Measurements from ENCODE around the gene MPL. TPM values are rescaled to one million over a fixed set of nuclear protein-coding genes. Genes with fewer than 3 reads are reported as not detected.
A peak's percentile ranks its signal among the peaks of the same experiment; 100 is the strongest.

MPL gene
- total RNA-seq, 1 donor from 2014 or later = not detected

GRCh38 chr1:43373066-43373940, 35.7 kb downstream of the MPL start:
- no peaks in the 10 kb centered on the region for H3K27me3 ChIP-seq
- peak overlapping the region; percentile 41 to 54 for H3K27ac ChIP-seq
- no peak for DNase-seq (ENCODE audit: low spot score in 2 of 2)
- H3K4me1 ChIP-seq = peaks cover 5 to 10% of the 10 kb centered on the region in 2 donors
- no peaks in the 10 kb centered on the region for H3K9me3 ChIP-seq
- H3K4me3 ChIP-seq = no peak overlapping the region
- peaks cover 0 to 4% of the 10 kb centered on the region in 2 donors for H3K36me3 ChIP-seq
- TF ChIP-seq CTCF (IDR thresholded peaks at IDR 0.05) = no peak
- intact Hi-C loops (cut with DNase I) = no loop called here

DNA sequence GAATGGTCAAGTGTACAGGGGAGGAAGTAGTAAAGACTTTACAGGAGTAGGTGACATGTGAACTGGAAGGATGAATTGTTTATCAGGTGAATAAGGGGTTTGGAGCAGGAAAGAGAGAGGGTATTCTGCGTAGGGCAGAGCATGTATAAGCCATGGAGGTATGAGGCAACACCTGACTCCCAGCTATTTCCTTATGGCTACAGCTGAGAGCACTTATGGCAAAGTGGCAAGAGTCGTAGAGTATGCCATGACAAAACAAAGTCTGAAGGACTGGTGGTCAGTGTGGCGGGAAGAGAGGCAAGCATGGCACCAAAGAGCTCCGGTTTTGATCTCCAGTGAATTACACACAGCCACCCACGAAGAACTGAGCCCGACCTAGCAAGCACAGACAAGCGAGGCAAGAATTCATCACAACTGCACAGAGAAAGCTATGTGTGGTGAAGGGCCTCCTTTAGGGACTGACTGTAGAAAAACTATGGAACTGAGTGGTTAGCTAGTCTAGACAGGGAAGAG, 39.2 kb downstream of the MPL start:
- no peak for DNase-seq (ENCODE audit: low spot score in 2 of 2)
- Histone ChIP-seq H3K27me3 (no peaks in the 10 kb centered on the region), H3K27ac (no peak overlapping the region), H3K9me3 (no peaks in the 10 kb centered on the region), H3K4me1 (no peaks in the 10 kb centered on the region), H3K36me3 (peaks cover 0 to 13% of the 10 kb centered on the region in 2 donors), H3K4me3 (no peak overlapping the region)
- no peak for TF ChIP-seq CTCF (IDR thresholded peaks at IDR 0.05)
- intact Hi-C loops (cut with DNase I) = no loop called here

- no peaks in the 10 kb centered on the region for H3K9me3 ChIP-seq
- DNase-seq (ENCODE audit: low spot score in 2 of 2) = no peak
- H3K36me3 ChIP-seq = peaks cover 0 to 23% of the 10 kb centered on the region in 2 donors
- no peaks in the 10 kb centered on the region for H3K4me1 ChIP-seq
- H3K4me3 ChIP-seq = no peak overlapping the region
- no peak for TF ChIP-seq CTCF (IDR thresholded peaks at IDR 0.05)
- H3K27me3 ChIP-seq = no peaks in the 10 kb centered on the region
- no peak overlapping the region for H3K27ac ChIP-seq
- intact Hi-C loops (cut with DNase I) = no loop called here
These were observed 40.2 kb downstream of the MPL start for GRCh38 chr1:43377831-43378230.

DNA sequence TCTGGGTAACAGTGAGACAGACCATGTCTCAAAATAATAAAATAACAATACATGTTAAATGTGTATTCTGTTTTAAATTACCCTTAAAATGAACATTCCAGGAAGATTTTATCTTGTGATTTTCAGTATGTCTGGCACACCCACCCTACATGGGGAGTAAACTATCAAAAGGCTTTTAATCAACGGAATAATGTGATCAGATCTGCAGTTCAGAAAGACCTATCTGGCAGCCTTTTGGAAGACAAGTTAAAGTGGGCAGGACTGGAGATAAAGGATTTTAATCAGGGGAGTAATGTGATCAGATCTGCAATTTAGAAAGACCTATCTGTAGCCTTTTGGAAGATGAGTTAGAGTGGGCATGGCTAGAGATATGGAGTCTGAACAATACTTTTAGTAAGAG, 41.9 kb downstream of the MPL start:
- H3K27ac ChIP-seq = no peak overlapping the region
- intact Hi-C loops (cut with DNase I) = no loop called here

DNA sequence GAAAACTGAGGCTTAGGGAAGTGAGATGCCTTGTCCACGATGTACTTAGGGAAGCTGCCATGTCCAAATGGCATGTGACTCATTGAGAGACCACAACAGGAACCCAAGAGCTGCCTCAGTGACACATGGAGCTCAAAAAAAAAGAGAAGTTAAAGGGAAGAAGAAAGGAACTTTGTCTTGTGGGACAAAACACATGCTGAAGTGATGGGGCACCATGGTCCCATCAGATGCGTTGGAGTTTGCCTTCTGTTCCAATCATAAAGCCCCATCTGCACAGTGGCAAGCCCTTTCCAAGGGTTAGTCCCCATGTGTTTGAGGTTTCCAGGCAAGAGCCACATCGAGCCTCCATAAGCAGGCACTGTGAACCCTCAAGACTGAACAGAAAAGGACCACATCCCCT, 44.0 kb downstream of the MPL start:
- TF ChIP-seq CTCF (IDR thresholded peaks at IDR 0.05) = no peak
- no peak for DNase-seq (ENCODE audit: low spot score in 2 of 2)
- no peak overlapping the region for H3K4me3 ChIP-seq
- no peak overlapping the region for H3K27ac ChIP-seq
- H3K27me3 ChIP-seq = no peaks in the 10 kb centered on the region
- no peaks in the 10 kb centered on the region for H3K9me3 ChIP-seq
- H3K4me1 ChIP-seq = no peaks in the 10 kb centered on the region
- H3K36me3 ChIP-seq = peaks cover 37 to 61% of the 10 kb centered on the region in 2 donors
- intact Hi-C loops (cut with DNase I) = no loop called here

More for the DNA sequence above, 41.9 kb downstream of the MPL start:
- Histone ChIP-seq H3K27me3 (no peaks in the 10 kb centered on the region), H3K36me3 (peaks cover 16 to 40% of the 10 kb centered on the region in 2 donors), H3K4me1 (no peaks in the 10 kb centered on the region), H3K4me3 (no peak overlapping the region), H3K9me3 (no peaks in the 10 kb centered on the region)
- TF ChIP-seq CTCF (IDR thresholded peaks at IDR 0.05) = no peak
- no peak for DNase-seq (ENCODE audit: low spot score in 2 of 2)
